Gastrocnemius medialis (tissue), 4 donors: ENCODE data around the gene EEF2KMT. TPM values are rescaled to one million over a fixed set of nuclear protein-coding genes. Genes with fewer than 3 reads are reported as not detected.
A peak's percentile ranks its signal among the peaks of the same experiment; 100 is the strongest.
"Not testable (repeated sequence)": the region's sequence is repeated elsewhere in the genome, so short reads cannot be mapped to it uniquely, and the experiment has no call there.

Source experiments
- ATAC-seq, 2 donors: fragments of 150-250 bp; one replicate each; pipeline ENCODE4 v1.9.1; 2016
- DNase-seq, 2 donors: peaks; one replicate each; pipeline ENCODE4 v3.0.0-alpha.2; 2019
- H3K27ac ChIP-seq, 4 donors: fragments of 200-600 bp; sonication (generic); 1 replicate in 1 of 4; 2 replicates in 3 of 4; pipeline ENCODE4 v1.5.1; 2016 to 2018; ENCODE audit warnings: mild to moderate bottlenecking in 2 of 4, moderate library complexity in 1 of 4
- H3K27me3 ChIP-seq, 3 donors: fragments of 200-600 bp; sonication (generic) in 2 of 3; 1 replicate in 1 of 3; 2 replicates in 2 of 3; pipeline versions ENCODE4 v1.5.1 to v1.6.0; 2016 to 2019; ENCODE audit warnings: mild to moderate bottlenecking in 1 of 3, moderate library complexity in 1 of 3
- H3K36me3 ChIP-seq, 2 donors: fragments of 200-600 bp; sonication (generic) in 1 of 2; one replicate each; pipeline ENCODE4 v1.5.1; 2017 to 2018
- H3K4me1 ChIP-seq, 2 donors: fragments of 200-600 bp; sonication (generic) in 1 of 2; one replicate each; pipeline ENCODE4 v1.5.1; 2016 to 2017; ENCODE audit warnings: mild to moderate bottlenecking in 2 of 2
- H3K4me3 ChIP-seq, 4 donors: fragments of 200-600 bp; sonication (generic) in 3 of 4; 1 replicate in 1 of 4; 2 replicates in 3 of 4; pipeline ENCODE4 v1.5.1; 2016 to 2019; ENCODE audit warnings: mild to moderate bottlenecking in 2 of 4
- H3K9me3 ChIP-seq, 3 donors: fragments of 200-600 bp; sonication (generic) in 2 of 3; 1 replicate in 1 of 3; 2 replicates in 2 of 3; pipeline ENCODE4 v1.5.1; 2016 to 2019
- POLR2A ChIP-seq, 2 donors: fragments of 450-650 bp; IDR thresholded peaks; one replicate each; pipeline ENCODE4 v1.6.1; 2017; ENCODE audit warnings: antibody characterized with exemption in 2 of 2, mild to moderate bottlenecking in 2 of 2, moderate library complexity in 2 of 2
- in situ Hi-C, 4 donors: fragments of 200-750 bp; cut with MboI; loops; one replicate each; pipeline versions ENCODE4 v1.15.0 to v1.8.0; 2017; ENCODE audit warnings: low sequenced_read_pairs in 4 of 4
- intact Hi-C: fragments of 100-400 bp; cut with DNase I; formaldehyde crosslinking; loops from one replicate; pipeline ENCODE4 v1.15.1; 2023; ENCODE audit warnings: low total_unique reads
- total RNA-seq, 4 donors: library from RNA; depleted of rRNA; stranded (reverse); fragments of >200 nt; gene quantifications; one replicate each; pipeline versions ENCODE4 v1.1.0 to v1.2.3, GENCODE V29; 2016
- TF ChIP-seq, protein P1 (sequence below), 5 experiments: fragments of 450-650 bp in 3 of 5; fragments of 200-600 bp in 2 of 5; sonication (generic) in 2 of 5; IDR thresholded peaks in 4 of 5; conservative IDR thresholded peaks in 1 of 5; 1 replicate in 4 of 5; 2 replicates in 1 of 5; pipeline ENCODE4 v1.5.1; 2016 to 2019; ENCODE audit warnings: antibody characterized with exemption in 5 of 5, mild to moderate bottlenecking in 3 of 5, moderate library complexity in 3 of 5

The EEF2KMT gene
- total RNA-seq, 4 donors from 2014 or later: 10.0 to 17.1 (median 12.4) TPM

DNA sequence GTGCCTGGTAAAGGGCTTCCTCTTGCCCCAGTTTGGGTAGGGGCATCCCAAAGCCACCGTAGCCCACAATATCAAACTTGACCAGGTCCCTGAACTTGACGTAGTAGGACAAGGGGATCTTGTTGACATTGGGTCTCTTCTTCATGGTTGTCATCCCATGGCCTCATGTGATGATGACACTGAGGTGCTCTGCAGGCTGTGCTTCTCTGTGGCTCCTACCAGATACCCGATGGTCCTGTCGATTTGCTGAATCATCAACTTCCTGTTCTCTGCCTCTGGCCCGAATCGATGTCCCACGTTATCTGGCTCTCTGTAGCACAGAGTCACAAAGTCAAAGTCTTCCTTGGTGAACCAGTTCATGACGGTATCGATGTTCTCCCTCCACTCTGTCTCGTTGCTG, 13.3 kb upstream of the EEF2KMT start:
- H3K4me3 ChIP-seq, H3K36me3 ChIP-seq, DNase-seq, in situ Hi-C loops, ATAC-seq, H3K27me3 ChIP-seq, H3K4me1 ChIP-seq, intact Hi-C loops, H3K27ac ChIP-seq, H3K9me3 ChIP-seq: not testable (repeated sequence)

DNA sequence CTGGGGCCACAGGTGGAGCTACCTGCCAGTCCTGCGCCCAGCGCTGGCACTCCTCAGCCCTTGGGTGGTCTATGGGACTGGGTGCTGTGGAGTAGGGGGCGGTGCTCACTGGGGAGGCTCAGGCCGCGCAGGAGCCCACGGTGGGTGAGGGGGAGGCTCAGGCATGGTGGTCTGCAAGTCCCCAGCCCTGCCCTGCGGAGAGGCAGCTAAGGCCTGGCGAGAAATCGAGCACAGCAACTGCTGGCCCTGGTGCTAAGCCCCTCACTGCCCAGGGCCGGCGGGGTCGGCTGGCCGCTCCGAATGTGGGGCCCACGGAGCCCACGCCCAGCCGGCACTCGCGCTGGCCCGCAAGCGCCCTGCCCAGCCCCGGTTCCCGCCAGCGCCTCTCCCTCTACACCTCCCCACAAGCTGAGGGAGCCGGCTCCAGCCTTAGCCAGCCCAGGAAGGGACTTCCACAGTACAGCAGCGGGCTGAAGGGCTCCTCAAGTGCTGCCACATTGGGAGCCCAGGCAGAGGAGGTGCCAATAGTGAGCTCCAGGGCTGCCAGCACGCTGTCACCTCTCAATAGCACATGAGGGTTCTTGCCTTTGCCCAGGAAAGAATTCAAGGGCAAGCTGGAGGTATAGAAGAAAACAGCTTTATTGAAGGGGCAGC, 11.0 kb upstream of the EEF2KMT start:
- no peaks in the 10 kb centered on the region for H3K36me3 ChIP-seq
- in situ Hi-C loops (no loop called here), intact Hi-C loops (no loop called here)
- no peaks in the 10 kb centered on the region for H3K27me3 ChIP-seq
- no peak overlapping the region for H3K4me3 ChIP-seq
- no peak for ATAC-seq
- no peak overlapping the region for H3K27ac ChIP-seq
- no peaks in the 10 kb centered on the region for H3K4me1 ChIP-seq
- TF ChIP-seq, protein P1, sequence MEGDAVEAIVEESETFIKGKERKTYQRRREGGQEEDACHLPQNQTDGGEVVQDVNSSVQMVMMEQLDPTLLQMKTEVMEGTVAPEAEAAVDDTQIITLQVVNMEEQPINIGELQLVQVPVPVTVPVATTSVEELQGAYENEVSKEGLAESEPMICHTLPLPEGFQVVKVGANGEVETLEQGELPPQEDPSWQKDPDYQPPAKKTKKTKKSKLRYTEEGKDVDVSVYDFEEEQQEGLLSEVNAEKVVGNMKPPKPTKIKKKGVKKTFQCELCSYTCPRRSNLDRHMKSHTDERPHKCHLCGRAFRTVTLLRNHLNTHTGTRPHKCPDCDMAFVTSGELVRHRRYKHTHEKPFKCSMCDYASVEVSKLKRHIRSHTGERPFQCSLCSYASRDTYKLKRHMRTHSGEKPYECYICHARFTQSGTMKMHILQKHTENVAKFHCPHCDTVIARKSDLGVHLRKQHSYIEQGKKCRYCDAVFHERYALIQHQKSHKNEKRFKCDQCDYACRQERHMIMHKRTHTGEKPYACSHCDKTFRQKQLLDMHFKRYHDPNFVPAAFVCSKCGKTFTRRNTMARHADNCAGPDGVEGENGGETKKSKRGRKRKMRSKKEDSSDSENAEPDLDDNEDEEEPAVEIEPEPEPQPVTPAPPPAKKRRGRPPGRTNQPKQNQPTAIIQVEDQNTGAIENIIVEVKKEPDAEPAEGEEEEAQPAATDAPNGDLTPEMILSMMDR (IDR thresholded peaks at IDR 0.05 in 4 of 5, conservative IDR thresholded peaks at IDR 0.05 in 1 of 5): no peak
- no peak for TF ChIP-seq POLR2A (IDR thresholded peaks at IDR 0.05)
- no peak for DNase-seq
- no peaks in the 10 kb centered on the region for H3K9me3 ChIP-seq

DNA sequence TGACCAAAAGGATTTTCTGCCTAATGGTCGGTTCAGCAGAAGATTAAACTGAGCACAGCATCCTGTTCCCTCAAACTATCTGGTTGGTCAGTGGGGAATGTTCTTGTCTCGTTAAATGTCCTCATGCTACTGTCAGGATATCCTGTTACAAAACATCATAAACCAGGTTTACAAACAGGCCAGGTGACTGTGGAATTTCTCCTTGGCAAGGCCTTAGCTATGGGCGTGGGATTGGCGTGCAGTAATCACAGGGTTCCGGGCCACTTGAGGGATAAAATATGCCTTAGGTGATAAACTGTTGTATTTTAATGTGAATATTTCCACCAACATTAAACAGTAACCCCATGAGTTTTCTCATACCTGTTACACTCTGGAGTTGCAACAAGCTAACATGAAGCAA, 7.4 kb upstream of the EEF2KMT start:
- ATAC-seq, H3K27me3 ChIP-seq, H3K9me3 ChIP-seq, H3K36me3 ChIP-seq, intact Hi-C loops, H3K4me3 ChIP-seq, H3K4me1 ChIP-seq, H3K27ac ChIP-seq, DNase-seq, in situ Hi-C loops: not testable (repeated sequence)

DNA sequence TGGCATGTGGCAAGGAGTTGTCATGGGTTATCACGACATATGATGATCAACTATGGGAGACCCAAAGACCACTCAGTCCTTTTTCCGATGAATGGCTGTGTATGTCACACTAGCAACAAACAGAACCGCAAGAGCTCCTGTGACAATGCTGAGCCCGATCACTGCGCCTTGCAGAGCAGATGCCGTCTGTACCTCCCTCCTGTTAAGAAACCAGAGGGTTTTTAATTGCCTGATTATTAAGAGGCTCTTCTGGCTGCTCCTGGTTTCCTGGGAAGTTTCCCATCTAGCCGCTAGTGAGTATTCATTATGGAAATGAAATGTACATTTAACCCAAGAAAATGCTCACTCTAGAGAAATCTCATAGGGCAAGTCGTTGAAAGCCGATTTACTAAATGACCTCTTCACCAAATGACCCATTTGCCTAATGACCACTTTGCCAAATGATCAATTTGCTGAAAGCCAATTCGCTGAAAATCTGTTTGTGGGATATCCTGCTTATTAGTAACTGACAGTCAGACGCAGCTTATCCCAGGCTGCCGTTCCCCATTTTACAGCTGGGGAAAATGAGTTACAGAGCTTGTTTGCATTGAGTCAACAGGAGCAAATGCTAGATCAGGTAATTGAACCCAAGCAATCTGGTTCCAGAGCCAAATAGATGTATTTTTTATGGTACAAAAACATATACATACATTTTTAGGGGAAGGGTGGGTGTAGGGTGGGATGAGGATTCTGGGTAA, 5.9 kb upstream of the EEF2KMT start:
- in situ Hi-C loops: not testable (repeated sequence)

DNA sequence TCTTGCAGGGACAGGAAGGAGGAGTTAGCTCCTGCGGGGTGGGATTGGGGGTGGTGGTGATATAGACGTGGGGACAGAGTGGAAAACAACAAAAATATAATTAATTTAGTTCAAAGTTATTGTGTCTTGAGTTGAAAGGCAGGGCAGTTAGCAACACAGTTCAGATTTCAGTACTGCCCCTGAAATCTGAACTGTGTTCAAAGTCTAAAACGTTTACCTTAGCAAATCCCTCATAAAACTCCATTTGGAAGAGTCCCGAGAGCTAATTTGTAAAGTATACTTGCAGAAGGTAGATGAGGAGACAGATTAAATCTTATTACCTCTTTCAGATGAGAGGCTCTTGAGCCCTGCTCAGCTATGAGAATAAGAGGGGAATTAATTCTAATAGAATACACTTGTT, 1.6 kb upstream of the EEF2KMT start:
- Histone ChIP-seq H3K4me3 (peak overlapping the region in 3 of 4 donors; percentile 57 to 77 (median 60)), H3K27ac (peak overlapping the region in 2 of 4 donors; percentile 78 to 89)
- ATAC-seq, H3K27me3 ChIP-seq, in situ Hi-C loops, H3K4me1 ChIP-seq, DNase-seq, H3K36me3 ChIP-seq, H3K9me3 ChIP-seq: not testable (repeated sequence)
- intact Hi-C loops: loop anchor here (10.0 kb wide), 1 partner anchor 254 kb away; the partner anchor contains the start of genes GLYR1 and UBN1

More for the DNA sequence above, 5.9 kb upstream of the EEF2KMT start:
- H3K36me3 ChIP-seq, H3K27me3 ChIP-seq, H3K27ac ChIP-seq, H3K4me1 ChIP-seq, intact Hi-C loops, H3K4me3 ChIP-seq, ATAC-seq, H3K9me3 ChIP-seq, DNase-seq: not testable (repeated sequence)

DNA sequence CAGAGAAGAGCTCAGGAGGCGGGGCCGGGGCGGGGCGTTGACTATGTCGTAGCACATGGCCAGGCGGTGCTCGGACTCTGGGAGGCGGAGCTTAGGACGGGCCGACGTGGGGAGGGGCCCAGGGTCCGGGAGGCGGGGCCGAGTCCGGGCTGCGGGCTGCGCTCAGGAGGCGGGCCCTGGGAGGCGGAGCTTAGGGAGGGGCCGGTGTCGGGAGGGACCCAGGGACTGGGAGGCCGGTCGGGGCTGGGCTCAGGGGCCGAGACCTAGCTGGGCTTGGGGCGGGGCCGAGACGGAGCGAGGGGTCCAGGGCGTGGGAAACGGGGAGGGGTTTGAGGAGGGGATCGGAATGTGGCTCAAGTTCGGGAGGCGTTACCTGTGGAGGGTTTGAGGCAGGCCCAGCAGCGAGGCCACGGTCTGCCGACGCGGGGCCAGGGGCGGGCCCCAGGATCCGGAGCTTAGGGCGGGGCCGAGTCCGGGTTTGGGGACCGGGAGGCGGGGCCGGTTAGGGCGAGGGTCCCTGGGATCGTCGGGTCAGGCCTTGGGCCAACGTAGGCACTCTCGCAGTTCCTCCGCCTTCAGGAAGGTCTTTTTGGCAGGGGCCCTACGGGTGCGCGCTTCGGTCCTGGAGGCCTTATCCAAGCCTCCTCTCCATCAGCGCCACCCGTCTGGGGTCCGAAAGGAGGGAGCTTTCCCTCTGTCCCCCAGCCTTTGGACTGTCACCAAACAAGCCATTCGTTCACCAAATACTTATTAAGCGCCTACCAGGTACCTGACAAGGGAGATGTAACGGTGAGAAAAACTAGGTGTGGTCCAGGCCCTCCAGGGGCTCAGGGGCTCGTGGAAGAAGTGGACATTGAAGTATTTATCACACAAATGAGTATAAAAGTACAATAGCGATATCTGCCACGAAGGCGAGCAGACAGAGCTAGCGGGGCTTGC, 895 bp upstream of the EEF2KMT start:
- in situ Hi-C loops, H3K27me3 ChIP-seq, H3K4me1 ChIP-seq, ATAC-seq, H3K9me3 ChIP-seq, H3K36me3 ChIP-seq: not testable (repeated sequence)
- peak overlapping the region; percentile 78 to 89 (median 86) for H3K27ac ChIP-seq
- DNase-seq: peak; percentile 45 to 61
- intact Hi-C loops: loop anchor here (10.0 kb wide), 1 partner anchor 254 kb away; the partner anchor contains the start of genes GLYR1 and UBN1
- TF ChIP-seq POLR2A (IDR thresholded peaks at IDR 0.05): peak in 1 of 2 donors; percentile 42
- H3K4me3 ChIP-seq: peak overlapping the region; percentile 77 to 88 (median 79)

DNA sequence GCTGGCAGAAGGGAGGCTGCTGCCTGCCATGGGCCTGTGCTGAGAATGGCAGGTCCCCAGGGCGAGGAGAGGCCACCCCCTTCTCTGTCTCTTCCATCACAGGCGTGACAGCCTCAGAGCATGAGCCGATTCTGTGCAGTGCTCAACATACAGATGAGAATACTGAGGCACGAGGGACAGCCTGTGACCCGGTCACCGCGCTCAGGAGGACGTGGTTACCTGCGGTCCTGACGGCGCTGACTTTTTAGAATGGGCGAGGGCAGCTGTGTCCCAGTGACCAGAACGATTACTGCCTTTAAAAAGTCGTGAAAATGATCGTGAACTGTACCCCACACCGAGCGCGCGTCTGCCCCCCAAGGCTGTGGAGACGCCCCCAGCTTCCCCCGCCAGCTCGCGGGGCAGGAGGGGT, 530 bp downstream of the EEF2KMT start:
- H3K36me3 ChIP-seq, ATAC-seq, H3K4me1 ChIP-seq, H3K27me3 ChIP-seq, H3K9me3 ChIP-seq, in situ Hi-C loops: not testable (repeated sequence)
- H3K4me3 ChIP-seq: peak overlapping the region; percentile 74 to 88 (median 78)
- peak overlapping the region; percentile 78 to 87 (median 86) for H3K27ac ChIP-seq
- peak in 1 of 2 donors; percentile 28 for DNase-seq
- intact Hi-C loops: loop anchor here (10.0 kb wide), 1 partner anchor 252 kb away; the partner anchor contains the start of genes GLYR1 and UBN1

DNA sequence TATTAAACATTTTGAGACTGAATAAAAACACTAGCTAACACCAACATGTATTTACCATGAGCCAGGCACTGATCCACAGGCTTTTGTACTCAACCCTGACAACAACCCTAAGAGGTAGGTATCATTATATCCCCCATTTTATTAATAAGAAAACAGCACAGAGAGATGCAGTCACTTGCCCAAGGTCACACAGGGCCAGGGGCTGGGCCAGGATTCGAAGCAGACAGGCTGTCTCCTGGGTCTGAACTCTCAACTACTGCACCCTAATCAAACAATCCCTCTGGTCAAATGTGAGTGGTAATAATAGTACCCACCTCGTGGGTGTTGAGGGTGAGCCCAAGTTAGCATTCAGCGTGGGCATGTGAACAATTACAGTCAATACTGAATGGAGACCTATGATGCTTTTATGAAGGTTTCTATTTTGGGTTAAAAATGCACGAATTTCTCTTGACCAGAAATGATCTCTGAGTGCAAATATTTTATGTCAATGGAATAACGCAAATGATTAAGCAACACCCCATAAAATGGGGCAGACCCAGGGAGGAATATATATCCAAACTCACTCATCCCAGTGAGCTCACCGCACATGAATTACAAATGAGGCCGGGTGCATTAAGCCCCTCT, 1.0 kb downstream of the EEF2KMT start:
- H3K27me3 ChIP-seq, ATAC-seq, H3K9me3 ChIP-seq, DNase-seq, H3K36me3 ChIP-seq, in situ Hi-C loops, H3K4me1 ChIP-seq: not testable (repeated sequence)
- Histone ChIP-seq H3K27ac (peak overlapping the region; percentile 78 to 87 (median 86)), H3K4me3 (peak overlapping the region in 3 of 4 donors; percentile 74 to 78 (median 77))
- intact Hi-C loops: loop anchor here (10.0 kb wide), 1 partner anchor 252 kb away; the partner anchor contains the start of genes GLYR1 and UBN1

DNA sequence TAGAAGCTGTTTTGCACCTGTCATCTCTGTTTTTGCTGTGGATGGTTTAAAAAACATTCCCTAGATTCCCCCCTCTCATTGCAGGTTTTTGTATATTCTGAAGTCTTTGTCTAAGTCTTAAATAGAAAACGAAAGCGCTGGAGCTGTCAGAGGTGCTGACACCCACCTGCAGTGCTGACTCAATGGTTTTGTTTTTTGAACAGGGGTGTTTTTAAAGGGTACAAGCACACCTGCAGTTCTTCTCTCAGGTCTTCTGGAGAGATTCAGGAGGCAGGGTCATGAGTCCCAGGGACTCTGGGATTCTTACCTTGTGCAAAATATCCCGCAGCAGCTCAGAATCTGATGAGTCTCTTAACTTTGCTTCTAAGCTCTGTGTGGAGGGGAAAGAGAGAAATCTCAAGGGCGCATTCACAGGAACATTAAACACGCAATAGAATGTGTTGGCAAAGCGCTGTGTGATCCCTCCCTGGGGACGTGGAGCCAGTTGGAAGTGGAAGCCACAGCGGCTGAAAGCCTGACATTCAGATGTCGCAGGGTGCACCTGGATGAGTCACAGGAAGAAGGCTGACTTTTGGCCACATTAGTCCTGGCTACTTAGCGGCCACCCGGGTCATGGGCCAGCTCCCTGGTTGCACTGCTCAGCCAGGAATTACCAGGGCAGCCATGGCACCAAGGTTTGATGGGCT, 2.3 kb downstream of the EEF2KMT start:
- H3K36me3 ChIP-seq, H3K9me3 ChIP-seq, in situ Hi-C loops, H3K27me3 ChIP-seq, H3K27ac ChIP-seq, DNase-seq, H3K4me3 ChIP-seq, H3K4me1 ChIP-seq, ATAC-seq: not testable (repeated sequence)
- intact Hi-C loops: loop anchor here (10.0 kb wide), 1 partner anchor 250 kb away; the partner anchor contains the start of genes GLYR1 and UBN1
